PC-3 (cell line): ENCODE results near the gene ZNF385C.

ENCODE experiments used
- EZH2phosphoT487 ChIP-seq: fragments of 300-600 bp; sonication (generic); IDR thresholded peaks from 2 replicates; pipeline ENCODE4 v1.6.1; 2018; ENCODE audit warnings: mild to moderate bottlenecking, antibody characterized with exemption, low read length, borderline replicate concordance
- TF ChIP-seq, protein P1 (sequence below): fragments of 300-600 bp; sonication (generic); conservative IDR thresholded peaks from 2 replicates; pipeline ENCODE4 v1.5.1; 2017; ENCODE audit warnings: antibody characterized with exemption, low read depth, mild to moderate bottlenecking, low read length

- TF ChIP-seq, protein P1, sequence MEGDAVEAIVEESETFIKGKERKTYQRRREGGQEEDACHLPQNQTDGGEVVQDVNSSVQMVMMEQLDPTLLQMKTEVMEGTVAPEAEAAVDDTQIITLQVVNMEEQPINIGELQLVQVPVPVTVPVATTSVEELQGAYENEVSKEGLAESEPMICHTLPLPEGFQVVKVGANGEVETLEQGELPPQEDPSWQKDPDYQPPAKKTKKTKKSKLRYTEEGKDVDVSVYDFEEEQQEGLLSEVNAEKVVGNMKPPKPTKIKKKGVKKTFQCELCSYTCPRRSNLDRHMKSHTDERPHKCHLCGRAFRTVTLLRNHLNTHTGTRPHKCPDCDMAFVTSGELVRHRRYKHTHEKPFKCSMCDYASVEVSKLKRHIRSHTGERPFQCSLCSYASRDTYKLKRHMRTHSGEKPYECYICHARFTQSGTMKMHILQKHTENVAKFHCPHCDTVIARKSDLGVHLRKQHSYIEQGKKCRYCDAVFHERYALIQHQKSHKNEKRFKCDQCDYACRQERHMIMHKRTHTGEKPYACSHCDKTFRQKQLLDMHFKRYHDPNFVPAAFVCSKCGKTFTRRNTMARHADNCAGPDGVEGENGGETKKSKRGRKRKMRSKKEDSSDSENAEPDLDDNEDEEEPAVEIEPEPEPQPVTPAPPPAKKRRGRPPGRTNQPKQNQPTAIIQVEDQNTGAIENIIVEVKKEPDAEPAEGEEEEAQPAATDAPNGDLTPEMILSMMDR: no peak
- no peak for TF ChIP-seq EZH2phosphoT487
Measured at GRCh38 chr17:42055496-42055895, 42.8 kb downstream of the ZNF385C start.
